ENCODE measurements around the gene CLDN9. TPM values are rescaled to one million over a fixed set of nuclear protein-coding genes. Genes with fewer than 3 reads are reported as not detected.

CLDN9 gene
- total RNA-seq, 1 donor from 2014 or later: 0.75 TPM

DNA sequence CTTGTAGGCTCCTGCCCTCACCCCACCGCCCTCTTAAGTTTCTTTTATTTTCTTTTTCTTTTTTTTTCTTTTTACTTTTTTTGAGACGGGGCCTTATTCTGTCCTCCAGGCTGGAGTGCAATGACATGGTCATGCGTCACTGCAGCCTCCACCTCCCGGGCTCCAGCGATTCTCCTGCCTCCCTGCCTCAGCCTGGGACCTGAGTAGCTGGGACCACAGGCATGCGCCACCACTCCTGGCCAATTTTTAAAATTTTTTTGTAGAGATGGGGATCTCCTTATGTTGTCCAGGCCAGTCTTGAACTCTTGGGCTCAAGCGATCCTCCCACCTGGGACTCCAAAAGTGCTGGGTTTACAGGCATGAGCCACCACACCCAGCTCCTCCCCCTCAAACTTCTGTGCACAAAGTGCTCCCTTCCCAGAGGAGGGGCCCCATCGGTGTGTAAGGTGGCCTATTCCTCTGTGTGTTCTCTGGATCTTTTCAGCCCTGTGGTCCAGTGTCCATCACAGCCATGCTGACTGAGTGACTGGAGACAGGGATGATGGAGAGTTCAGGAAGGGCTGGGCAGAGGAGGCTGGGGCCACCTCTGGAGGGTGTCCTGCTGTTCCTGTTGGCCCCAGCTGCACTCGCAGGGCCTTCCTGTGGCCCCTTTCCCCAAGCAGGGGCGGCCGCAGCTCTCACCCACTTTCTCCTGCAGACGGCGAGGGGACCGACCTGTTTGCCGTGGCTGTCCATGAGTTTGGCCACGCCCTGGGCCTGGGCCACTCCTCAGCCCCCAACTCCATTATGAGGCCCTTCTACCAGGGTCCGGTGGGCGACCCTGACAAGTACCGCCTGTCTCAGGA, 43.8 kb downstream of the CLDN9 start:
- Histone ChIP-seq H3K36me3 (no peaks in the 10 kb centered on the region), H3K9me3 (no peaks in the 10 kb centered on the region), H3K4me1 (peaks cover 20% of the 10 kb centered on the region), H3K27me3 (no peaks in the 10 kb centered on the region), H3K4me3 (no peak overlapping the region), H3K27ac (no peak overlapping the region)
- ATAC-seq (no peak), DNase-seq (no peak)
- TF ChIP-seq, protein P1, sequence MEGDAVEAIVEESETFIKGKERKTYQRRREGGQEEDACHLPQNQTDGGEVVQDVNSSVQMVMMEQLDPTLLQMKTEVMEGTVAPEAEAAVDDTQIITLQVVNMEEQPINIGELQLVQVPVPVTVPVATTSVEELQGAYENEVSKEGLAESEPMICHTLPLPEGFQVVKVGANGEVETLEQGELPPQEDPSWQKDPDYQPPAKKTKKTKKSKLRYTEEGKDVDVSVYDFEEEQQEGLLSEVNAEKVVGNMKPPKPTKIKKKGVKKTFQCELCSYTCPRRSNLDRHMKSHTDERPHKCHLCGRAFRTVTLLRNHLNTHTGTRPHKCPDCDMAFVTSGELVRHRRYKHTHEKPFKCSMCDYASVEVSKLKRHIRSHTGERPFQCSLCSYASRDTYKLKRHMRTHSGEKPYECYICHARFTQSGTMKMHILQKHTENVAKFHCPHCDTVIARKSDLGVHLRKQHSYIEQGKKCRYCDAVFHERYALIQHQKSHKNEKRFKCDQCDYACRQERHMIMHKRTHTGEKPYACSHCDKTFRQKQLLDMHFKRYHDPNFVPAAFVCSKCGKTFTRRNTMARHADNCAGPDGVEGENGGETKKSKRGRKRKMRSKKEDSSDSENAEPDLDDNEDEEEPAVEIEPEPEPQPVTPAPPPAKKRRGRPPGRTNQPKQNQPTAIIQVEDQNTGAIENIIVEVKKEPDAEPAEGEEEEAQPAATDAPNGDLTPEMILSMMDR (IDR thresholded peaks at IDR 0.05): no peak
- intact Hi-C loops (cut with DNase I): no loop called here

- DNase-seq (no peak), ATAC-seq (no peak)
- H3K4me3 ChIP-seq: peak overlapping the region; percentile 86
- TF ChIP-seq, protein P1 (IDR thresholded peaks at IDR 0.05): no peak
- H3K36me3 ChIP-seq: no peaks in the 10 kb centered on the region
- no peaks in the 10 kb centered on the region for H3K9me3 ChIP-seq
- H3K27ac ChIP-seq: no peak overlapping the region
- H3K27me3 ChIP-seq: no peaks in the 10 kb centered on the region
- intact Hi-C loops (cut with DNase I): no loop called here
- peaks cover 20% of the 10 kb centered on the region for H3K4me1 ChIP-seq
These were observed 44.7 kb downstream of the CLDN9 start for GRCh38 chr16:3057181-3058138.

GRCh38 chr16:3058139-3059030, 45.7 kb downstream of the CLDN9 start:
- Histone ChIP-seq H3K9me3 (no peaks in the 10 kb centered on the region), H3K36me3 (no peaks in the 10 kb centered on the region), H3K27me3 (no peaks in the 10 kb centered on the region), H3K4me3 (peak overlapping the region; percentile 86), H3K27ac (peak overlapping the region; percentile 82), H3K4me1 (peaks cover 20% of the 10 kb centered on the region)
- TF ChIP-seq, protein P1 (IDR thresholded peaks at IDR 0.05): no peak
- DNase-seq (peak; percentile 81), ATAC-seq (peak; percentile 38)
- intact Hi-C loops (cut with DNase I): no loop called here

DNA sequence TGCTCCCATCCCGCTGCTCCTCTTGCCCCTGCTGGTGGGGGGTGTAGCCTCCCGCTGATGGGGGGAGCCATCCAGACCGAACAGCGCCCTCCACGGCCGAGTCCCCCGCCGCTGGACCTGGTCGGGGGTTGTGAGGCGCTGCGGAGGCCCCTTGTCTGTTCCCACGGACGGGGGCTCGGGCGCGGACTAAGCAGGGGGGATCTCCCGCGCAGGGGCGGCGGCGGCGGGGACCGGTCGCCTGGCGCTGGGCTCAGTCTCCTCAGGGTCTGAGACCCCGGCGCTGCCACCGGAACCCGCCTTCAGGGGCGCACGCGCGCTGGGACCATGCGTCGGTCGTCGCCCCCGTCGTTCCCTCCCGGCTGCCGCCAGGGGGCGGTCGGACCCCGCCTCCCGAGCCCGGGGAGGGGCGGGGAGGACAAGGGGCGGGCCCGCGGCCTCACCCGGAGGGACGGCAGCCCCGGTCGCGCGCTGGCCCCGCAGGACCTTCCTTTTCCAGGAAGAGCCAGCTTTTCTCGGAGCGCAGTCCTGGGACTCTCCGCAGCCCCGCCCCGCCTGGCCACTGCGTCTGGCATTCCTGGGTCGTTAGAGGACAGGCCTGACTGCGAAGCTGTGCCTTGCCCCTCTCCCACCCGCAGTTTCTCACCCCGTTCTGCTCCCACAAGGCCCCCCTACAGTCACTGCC, 46.5 kb downstream of the CLDN9 start:
- intact Hi-C loops (cut with DNase I): no loop called here
- peak; percentile 95 for DNase-seq

More for the DNA sequence above, 46.5 kb downstream of the CLDN9 start:
- Histone ChIP-seq H3K36me3 (no peaks in the 10 kb centered on the region), H3K4me3 (peak overlapping the region; percentile 86), H3K9me3 (no peaks in the 10 kb centered on the region), H3K4me1 (peaks cover 20% of the 10 kb centered on the region), H3K27ac (peak overlapping the region; percentile 82), H3K27me3 (no peaks in the 10 kb centered on the region)
- ATAC-seq: peak; percentile 98
- TF ChIP-seq, protein P1 (IDR thresholded peaks at IDR 0.05): peak; percentile 91

Data from upper lobe of right lung (tissue), 1 donor.